ENCODE measurements around the gene DPP10.

Gene DPP10

DNA sequence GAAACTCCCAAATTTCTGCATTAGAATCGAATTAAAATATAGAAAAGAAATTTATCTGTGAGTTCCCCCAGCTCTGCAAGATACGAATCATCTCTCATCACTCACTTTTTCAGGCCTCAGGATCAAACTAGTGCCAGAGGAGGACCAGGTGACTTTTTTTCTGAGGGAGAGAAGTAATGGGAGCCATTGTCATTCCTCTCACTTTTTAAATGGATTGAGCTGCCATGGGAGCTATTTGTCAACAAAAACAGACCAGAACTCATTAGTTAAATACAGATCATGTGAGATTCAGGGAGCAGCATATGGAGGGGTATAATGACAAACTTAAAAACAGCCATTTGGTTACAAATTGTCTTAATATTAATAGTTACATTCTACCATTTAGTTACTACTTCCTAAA, 594.4 kb downstream of the DPP10 start:
- TF ChIP-seq SIN3A (IDR thresholded peaks at IDR 0.05; ENCODE audit: borderline replicate concordance, insufficient read depth, low read length), result no peak
- no peak for TF ChIP-seq TAF1 (IDR thresholded peaks at IDR 0.05; ENCODE audit: borderline replicate concordance, insufficient read depth, low read length)
- TF ChIP-seq, protein P1, sequence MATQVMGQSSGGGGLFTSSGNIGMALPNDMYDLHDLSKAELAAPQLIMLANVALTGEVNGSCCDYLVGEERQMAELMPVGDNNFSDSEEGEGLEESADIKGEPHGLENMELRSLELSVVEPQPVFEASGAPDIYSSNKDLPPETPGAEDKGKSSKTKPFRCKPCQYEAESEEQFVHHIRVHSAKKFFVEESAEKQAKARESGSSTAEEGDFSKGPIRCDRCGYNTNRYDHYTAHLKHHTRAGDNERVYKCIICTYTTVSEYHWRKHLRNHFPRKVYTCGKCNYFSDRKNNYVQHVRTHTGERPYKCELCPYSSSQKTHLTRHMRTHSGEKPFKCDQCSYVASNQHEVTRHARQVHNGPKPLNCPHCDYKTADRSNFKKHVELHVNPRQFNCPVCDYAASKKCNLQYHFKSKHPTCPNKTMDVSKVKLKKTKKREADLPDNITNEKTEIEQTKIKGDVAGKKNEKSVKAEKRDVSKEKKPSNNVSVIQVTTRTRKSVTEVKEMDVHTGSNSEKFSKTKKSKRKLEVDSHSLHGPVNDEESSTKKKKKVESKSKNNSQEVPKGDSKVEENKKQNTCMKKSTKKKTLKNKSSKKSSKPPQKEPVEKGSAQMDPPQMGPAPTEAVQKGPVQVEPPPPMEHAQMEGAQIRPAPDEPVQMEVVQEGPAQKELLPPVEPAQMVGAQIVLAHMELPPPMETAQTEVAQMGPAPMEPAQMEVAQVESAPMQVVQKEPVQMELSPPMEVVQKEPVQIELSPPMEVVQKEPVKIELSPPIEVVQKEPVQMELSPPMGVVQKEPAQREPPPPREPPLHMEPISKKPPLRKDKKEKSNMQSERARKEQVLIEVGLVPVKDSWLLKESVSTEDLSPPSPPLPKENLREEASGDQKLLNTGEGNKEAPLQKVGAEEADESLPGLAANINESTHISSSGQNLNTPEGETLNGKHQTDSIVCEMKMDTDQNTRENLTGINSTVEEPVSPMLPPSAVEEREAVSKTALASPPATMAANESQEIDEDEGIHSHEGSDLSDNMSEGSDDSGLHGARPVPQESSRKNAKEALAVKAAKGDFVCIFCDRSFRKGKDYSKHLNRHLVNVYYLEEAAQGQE (IDR thresholded peaks at IDR 0.05; ENCODE audit: insufficient read depth in 1 of 2, low read depth in 2 of 2, low read length in 2 of 2), result no peak
- no peak for TF ChIP-seq FOXP2 (optimal IDR thresholded peaks at IDR 0.05; ENCODE audit: borderline replicate concordance, extremely low read depth, extremely low read length, insufficient read depth)
- TF ChIP-seq POLR2AphosphoS5 (IDR thresholded peaks at IDR 0.05; ENCODE audit: low read depth, low read length), result no peak

DNA sequence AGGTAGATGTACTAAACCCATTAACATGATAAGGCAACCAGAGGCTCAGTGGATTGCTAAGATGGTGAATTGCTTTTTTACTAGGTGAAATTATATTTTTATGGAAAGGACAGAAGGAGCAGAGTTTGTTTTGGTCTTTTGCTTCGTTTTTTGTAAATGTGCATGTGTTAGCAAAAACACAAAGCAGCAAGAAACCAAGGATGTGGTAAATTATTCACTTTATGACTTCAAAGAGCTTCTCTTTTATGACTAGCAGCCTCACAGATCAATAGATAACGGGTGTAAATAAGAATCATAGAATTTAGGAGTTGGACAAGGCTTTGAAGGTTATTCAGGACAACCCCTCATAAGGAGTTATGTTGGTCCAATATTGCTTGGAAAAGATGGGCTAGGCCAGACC, 615.0 kb downstream of the DPP10 start:
- no peak for TF ChIP-seq TAF1 (IDR thresholded peaks at IDR 0.05; ENCODE audit: borderline replicate concordance, insufficient read depth, low read length)
- TF ChIP-seq, protein P1 (IDR thresholded peaks at IDR 0.05; ENCODE audit: insufficient read depth in 1 of 2, low read depth in 2 of 2, low read length in 2 of 2), result no peak
- no peak for TF ChIP-seq SIN3A (IDR thresholded peaks at IDR 0.05; ENCODE audit: borderline replicate concordance, insufficient read depth, low read length)
- TF ChIP-seq FOXP2 (optimal IDR thresholded peaks at IDR 0.05; ENCODE audit: borderline replicate concordance, extremely low read depth, extremely low read length, insufficient read depth), result no peak
- no peak for TF ChIP-seq POLR2AphosphoS5 (IDR thresholded peaks at IDR 0.05; ENCODE audit: low read depth, low read length)

DNA sequence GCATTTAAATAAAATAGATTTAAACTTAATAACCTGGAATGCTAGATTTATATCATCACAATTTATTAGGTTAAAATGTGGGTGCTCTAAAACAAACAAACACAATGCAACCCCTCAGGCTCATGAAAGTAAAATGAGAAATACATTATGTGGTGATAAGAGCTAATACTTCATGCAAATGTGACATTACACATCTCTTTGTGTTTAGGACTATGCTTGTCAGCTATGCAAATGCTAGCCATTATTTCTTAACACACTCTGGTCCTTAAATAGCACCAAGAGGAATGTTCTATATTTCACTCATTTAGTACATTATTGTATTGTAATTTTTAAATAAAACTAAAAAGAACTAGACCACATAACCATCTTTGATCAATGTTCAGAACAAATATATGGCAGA, 627.6 kb downstream of the DPP10 start:
- TF ChIP-seq POLR2AphosphoS5 (IDR thresholded peaks at IDR 0.05; ENCODE audit: low read depth, low read length) (no peak), SIN3A (IDR thresholded peaks at IDR 0.05; ENCODE audit: borderline replicate concordance, insufficient read depth, low read length) (no peak), FOXP2 (optimal IDR thresholded peaks at IDR 0.05; ENCODE audit: borderline replicate concordance, extremely low read depth, extremely low read length, insufficient read depth) (no peak), TAF1 (IDR thresholded peaks at IDR 0.05; ENCODE audit: borderline replicate concordance, insufficient read depth, low read length) (no peak)
- TF ChIP-seq, protein P1 (IDR thresholded peaks at IDR 0.05; ENCODE audit: insufficient read depth in 1 of 2, low read depth in 2 of 2, low read length in 2 of 2), result no peak

DNA sequence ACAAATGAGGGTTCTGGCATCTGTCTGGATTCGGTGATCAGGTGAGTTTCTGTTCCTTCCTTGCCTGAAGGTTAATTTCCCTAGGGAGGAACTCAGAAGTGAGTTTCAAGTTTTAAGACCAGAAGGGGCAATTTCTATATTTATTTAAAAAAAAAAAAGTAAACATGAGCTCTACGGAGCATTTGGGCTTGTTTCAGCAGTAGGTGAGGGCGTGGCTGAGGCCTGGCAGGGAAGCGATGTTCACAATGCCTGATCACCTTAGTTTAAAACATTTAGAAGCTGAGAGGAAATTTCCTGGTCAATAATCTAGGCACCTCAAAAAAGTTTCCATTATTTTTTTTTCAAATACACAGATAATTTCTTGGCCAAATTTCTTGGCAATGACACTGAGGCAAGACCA, 629.1 kb downstream of the DPP10 start:
- TF ChIP-seq, protein P1 (IDR thresholded peaks at IDR 0.05; ENCODE audit: insufficient read depth in 1 of 2, low read depth in 2 of 2, low read length in 2 of 2), result no peak
- TF ChIP-seq POLR2AphosphoS5 (IDR thresholded peaks at IDR 0.05; ENCODE audit: low read depth, low read length), result no peak
- no peak for TF ChIP-seq FOXP2 (optimal IDR thresholded peaks at IDR 0.05; ENCODE audit: borderline replicate concordance, extremely low read depth, extremely low read length, insufficient read depth)
- no peak for TF ChIP-seq TAF1 (IDR thresholded peaks at IDR 0.05; ENCODE audit: borderline replicate concordance, insufficient read depth, low read length)
- no peak for TF ChIP-seq SIN3A (IDR thresholded peaks at IDR 0.05; ENCODE audit: borderline replicate concordance, insufficient read depth, low read length)

DNA sequence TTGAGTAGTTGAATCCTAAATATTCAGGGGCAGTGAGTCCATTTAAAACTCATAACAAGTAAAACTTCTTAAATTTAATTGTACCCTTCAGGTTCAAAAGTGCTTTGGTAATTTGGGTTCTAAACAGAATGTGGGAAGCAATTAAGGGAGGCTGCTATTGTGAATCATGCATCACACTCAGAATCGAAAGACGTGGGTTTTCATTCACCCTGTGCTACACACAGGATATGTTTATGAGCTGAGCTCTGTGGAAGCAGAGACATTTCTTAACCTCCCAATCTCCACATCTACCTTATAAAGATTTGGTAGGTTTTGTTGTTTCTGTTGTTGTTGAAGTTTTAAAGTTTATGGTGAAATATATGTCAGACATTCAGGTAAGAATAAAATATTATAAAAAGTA, 633.4 kb downstream of the DPP10 start:
- TF ChIP-seq SIN3A (IDR thresholded peaks at IDR 0.05; ENCODE audit: borderline replicate concordance, insufficient read depth, low read length) (no peak), FOXP2 (optimal IDR thresholded peaks at IDR 0.05; ENCODE audit: borderline replicate concordance, extremely low read depth, extremely low read length, insufficient read depth) (no peak), TAF1 (IDR thresholded peaks at IDR 0.05; ENCODE audit: borderline replicate concordance, insufficient read depth, low read length) (no peak), POLR2AphosphoS5 (IDR thresholded peaks at IDR 0.05; ENCODE audit: low read depth, low read length) (no peak)
- TF ChIP-seq, protein P1 (IDR thresholded peaks at IDR 0.05; ENCODE audit: insufficient read depth in 1 of 2, low read depth in 2 of 2, low read length in 2 of 2), result no peak
